Measurements from ENCODE around the gene CCNF.

- no peak for TF ChIP-seq DPF2 (IDR thresholded peaks at IDR 0.05)
- TF ChIP-seq DMBX1 (CRISPR knock-in tag; IDR thresholded peaks at IDR 0.05; ENCODE audit: borderline replicate concordance), result no peak
- TF ChIP-seq HNRNPLL (IDR thresholded peaks at IDR 0.05; ENCODE audit: low read depth, low read length, poor library complexity, severe bottlenecking), result no peak
- no peak for TF ChIP-seq ZNF282 (CRISPR knock-in tag; IDR thresholded peaks at IDR 0.05)
- TF ChIP-seq EZH2 (IDR thresholded peaks at IDR 0.05; ENCODE audit: borderline replicate concordance, low read depth, low read length), result no peak
- no peak for TF ChIP-seq POLR2AphosphoS5 (IDR thresholded peaks at IDR 0.05; ENCODE audit: control insufficient read depth, insufficient read depth, low read depth, low read length)
- TF ChIP-seq PBX2 (CRISPR knock-in tag; IDR thresholded peaks at IDR 0.05; ENCODE audit: low read depth), result no peak
- TF ChIP-seq PBX2 (tag; conservative IDR thresholded peaks at IDR 0.05; ENCODE audit: low read depth), result no peak
Observed at GRCh38 chr16:2422123-2422867, 7.0 kb upstream of the CCNF start.

Data from K562 (cell line).